ENCODE results near the gene KHDC1L. TPM values are rescaled to one million over a fixed set of nuclear protein-coding genes. Genes with fewer than 3 reads are reported as not detected.

The KHDC1L gene
- total and polyA plus RNA-seq, 2 of the 13 experiments (the other 11 are each of a cell fraction or from before 2014, with no cell fraction given): not detected

DNA sequence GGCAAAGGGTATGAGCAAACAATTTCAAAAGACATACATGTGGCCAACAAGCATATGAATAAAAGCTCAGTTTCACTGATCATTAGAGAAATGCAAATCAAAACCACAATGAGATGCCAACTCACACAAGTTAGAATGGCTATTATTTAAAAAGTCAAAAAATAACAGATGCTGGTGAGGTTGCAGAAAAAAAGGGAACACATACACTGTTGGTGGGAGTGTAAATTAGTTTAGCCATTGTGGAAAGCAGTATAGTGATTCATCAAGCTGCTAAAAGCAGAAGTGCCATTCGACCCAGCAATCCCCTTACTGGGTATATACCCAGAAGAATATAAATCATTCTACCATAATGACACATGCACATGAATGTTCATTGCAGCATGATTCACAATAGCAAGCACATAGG is 6.7 kb upstream of the KHDC1L start:
- Histone ChIP-seq H4K20me1 (ENCODE audit: insufficient read depth, low read length) (0 out of 2 replicates have a peak, but pooled peaks cover 3% of the 10 kb centered on the region), H3K4me1 (ENCODE audit: insufficient read depth, low read length) (no peaks in the 10 kb centered on the region), H3K4me2 (ENCODE audit: low read depth, low read length) (no peak overlapping the region), H3K9me3 (ENCODE audit: low read length) (no peaks in the 10 kb centered on the region), H3K4me3 (replicated peaks in 1 of 3; ENCODE audit: insufficient read depth in 1 of 3, low read depth in 2 of 3, low read length in 3 of 3) (no peak overlapping the region), H3K79me2 (ENCODE audit: insufficient read depth, low read length) (no peaks in the 10 kb centered on the region), H3K9ac (ENCODE audit: insufficient read depth, low read depth, low read length) (no peak overlapping the region), H3K27me3 (ENCODE audit: control insufficient read depth in 1 of 2, insufficient read depth in 2 of 2, low read length in 2 of 2) (peaks cover 0 to 12% of the 10 kb centered on the region in 2 experiments; a peak in 1 of 5 replicates), H3K27ac (ENCODE audit: extremely low read length, insufficient read depth, low read length) (no peak overlapping the region), H3K36me3 (replicated peaks in 1 of 2; ENCODE audit: control insufficient read depth in 1 of 2, insufficient read depth in 2 of 2, low read length in 2 of 2) (no peaks in the 10 kb centered on the region), H2AFZ (ENCODE audit: low read length) (no peak overlapping the region)
- intact Hi-C loops (cut with micrococcal nuclease; ENCODE audit: unreplicated experiment) (no loop called here), in situ Hi-C loops (cut with HindIII; ENCODE audit: extremely low pct_ligation_motif_present, low pct_unique_long_range_greater_than_20kb) (no loop called here)
- 0% methylated on average over 1 of the region's 1 CpG for WGBS (ENCODE audit: low lambda C conversion rate)
- CTCF ChIA-PET (ENCODE audit: low intra/inter-chr PET ratio, low total read pairs): no interaction called here
- TF ChIP-seq DNMT3B (CRISPR knock-in tag; conservative IDR thresholded peaks at IDR 0.05) (no peak), TOPORS (CRISPR knock-in tag; IDR thresholded peaks at IDR 0.05) (no peak), ZNF337 (CRISPR knock-in tag; IDR thresholded peaks at IDR 0.05; ENCODE audit: borderline replicate concordance, low read depth) (no peak), ZSCAN9 (CRISPR knock-in tag; IDR thresholded peaks at IDR 0.05; ENCODE audit: borderline replicate concordance) (no peak), NFE2L1 (CRISPR knock-in tag; IDR thresholded peaks at IDR 0.05; ENCODE audit: borderline replicate concordance) (no peak), PPARG (CRISPR knock-in tag; conservative IDR thresholded peaks at IDR 0.05) (no peak)
- TF ChIP-seq, protein P1, sequence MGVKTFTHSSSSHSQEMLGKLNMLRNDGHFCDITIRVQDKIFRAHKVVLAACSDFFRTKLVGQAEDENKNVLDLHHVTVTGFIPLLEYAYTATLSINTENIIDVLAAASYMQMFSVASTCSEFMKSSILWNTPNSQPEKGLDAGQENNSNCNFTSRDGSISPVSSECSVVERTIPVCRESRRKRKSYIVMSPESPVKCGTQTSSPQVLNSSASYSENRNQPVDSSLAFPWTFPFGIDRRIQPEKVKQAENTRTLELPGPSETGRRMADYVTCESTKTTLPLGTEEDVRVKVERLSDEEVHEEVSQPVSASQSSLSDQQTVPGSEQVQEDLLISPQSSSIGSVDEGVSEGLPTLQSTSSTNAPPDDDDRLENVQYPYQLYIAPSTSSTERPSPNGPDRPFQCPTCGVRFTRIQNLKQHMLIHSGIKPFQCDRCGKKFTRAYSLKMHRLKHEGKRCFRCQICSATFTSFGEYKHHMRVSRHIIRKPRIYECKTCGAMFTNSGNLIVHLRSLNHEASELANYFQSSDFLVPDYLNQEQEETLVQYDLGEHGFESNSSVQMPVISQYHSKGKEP (CRISPR knock-in tag; IDR thresholded peaks at IDR 0.05): no peak
- FAIRE-seq (no peak), ATAC-seq (no peak), DNase-seq (ENCODE audit: low spot score) (no peak)
- no TSS peak for BruUV-seq (replicated peaks)
- POLR2A ChIA-PET: no interaction called here

All from HepG2 (cell line).